Activated naive CD4-positive, alpha-beta T cell treated with anti-CD3 and anti-CD28 coated beads, Interleukin-2, amount 10 ng/mL, durations not matched to agents 7 days and 5 days (primary cell): Measurements from ENCODE around the gene MYO1E.
"Not testable (repeated sequence)": the region's sequence is repeated elsewhere in the genome, so short reads cannot be mapped to it uniquely, and the experiment has no call there.

ENCODE experiments used
- CTCF ChIA-PET: fragments of 350-600 bp; sonication (Branson Sonifier 250); formaldehyde crosslinking; loops from one replicate; lab custom pipeline; 2021; ENCODE audit warnings: antibody characterized with exemption; lab: Charles Lee
- DNase-seq: peaks from one replicate; pipeline ENCODE4 v3.0.0-alpha.2; 2020
- H3K27ac Mint-ChIP-seq: one replicate; pipeline ENCODE4 v1.8.0; 2021; ENCODE audit warnings: mild to moderate bottlenecking, moderate library complexity, mixed read lengths
- H3K27me3 Mint-ChIP-seq: one replicate; pipeline ENCODE4 v1.8.0; 2021; ENCODE audit warnings: mild to moderate bottlenecking, mixed read lengths
- H3K36me3 Mint-ChIP-seq: one replicate; pipeline ENCODE4 v1.8.0; 2021; ENCODE audit warnings: mixed read lengths
- H3K4me1 Mint-ChIP-seq: one replicate; pipeline ENCODE4 v1.8.0; 2021; ENCODE audit warnings: mixed read lengths
- H3K4me3 Mint-ChIP-seq: one replicate; pipeline ENCODE4 v1.8.0; 2021; ENCODE audit warnings: mild to moderate bottlenecking, moderate library complexity, mixed read lengths
- H3K9me3 Mint-ChIP-seq: one replicate; pipeline ENCODE4 v1.8.0; 2021; ENCODE audit warnings: mixed read lengths

The MYO1E gene

DNA sequence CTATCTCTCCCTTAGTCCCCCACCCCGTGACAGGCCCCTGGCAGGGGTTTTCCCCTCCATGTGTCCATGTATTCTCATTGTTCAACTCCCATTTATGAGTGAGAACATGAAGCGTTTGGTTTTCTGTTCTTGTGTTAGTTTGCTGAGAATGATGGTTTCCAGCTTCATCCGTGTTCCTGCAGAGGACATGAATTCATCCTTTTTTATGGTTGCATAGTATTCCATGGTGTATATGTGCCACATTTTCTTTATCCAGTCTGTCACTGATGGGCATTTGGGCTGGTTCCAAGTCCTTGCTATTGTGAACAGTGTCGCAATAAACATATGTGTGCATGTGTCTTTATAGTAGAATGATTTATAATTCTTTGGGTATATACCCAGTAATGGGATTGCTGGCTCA lies 247.0 kb downstream of the MYO1E start:
- CTCF ChIA-PET, DNase-seq, H3K27me3 Mint-ChIP-seq, H3K4me3 Mint-ChIP-seq, H3K27ac Mint-ChIP-seq: not testable (repeated sequence)
- peaks cover 17% of the 10 kb centered on the region for H3K4me1 Mint-ChIP-seq
- H3K36me3 Mint-ChIP-seq: peaks cover 88% of the 10 kb centered on the region
- peaks cover 19% of the 10 kb centered on the region for H3K9me3 Mint-ChIP-seq

DNA sequence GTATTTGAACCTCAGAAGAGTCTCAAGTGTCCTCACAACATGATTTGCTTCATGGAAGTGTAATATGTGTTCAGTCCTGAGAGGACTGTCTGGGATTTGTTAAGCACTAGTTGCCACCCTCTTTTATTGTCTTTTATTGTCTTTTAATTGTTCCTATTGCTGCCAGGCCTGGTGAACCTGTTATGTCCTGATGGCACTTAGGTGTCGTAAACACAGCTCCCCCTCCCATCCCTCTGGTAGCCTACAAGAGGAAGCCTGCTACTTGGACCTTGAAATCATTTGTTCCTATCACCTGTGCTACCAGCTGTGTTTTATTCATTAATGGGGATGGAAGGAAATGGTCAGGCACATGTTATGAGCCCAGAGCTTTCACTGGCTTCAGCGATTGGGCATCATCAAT lies 248.4 kb downstream of the MYO1E start:
- DNase-seq: no peak
- Mint-ChIP-seq H3K27ac (no peak overlapping the region), H3K36me3 (peaks cover 84% of the 10 kb centered on the region), H3K4me3 (no peak overlapping the region), H3K27me3 (no peaks in the 10 kb centered on the region), H3K9me3 (peaks cover 10% of the 10 kb centered on the region), H3K4me1 (peaks cover 18% of the 10 kb centered on the region)
- CTCF ChIA-PET: no interaction called here

DNA sequence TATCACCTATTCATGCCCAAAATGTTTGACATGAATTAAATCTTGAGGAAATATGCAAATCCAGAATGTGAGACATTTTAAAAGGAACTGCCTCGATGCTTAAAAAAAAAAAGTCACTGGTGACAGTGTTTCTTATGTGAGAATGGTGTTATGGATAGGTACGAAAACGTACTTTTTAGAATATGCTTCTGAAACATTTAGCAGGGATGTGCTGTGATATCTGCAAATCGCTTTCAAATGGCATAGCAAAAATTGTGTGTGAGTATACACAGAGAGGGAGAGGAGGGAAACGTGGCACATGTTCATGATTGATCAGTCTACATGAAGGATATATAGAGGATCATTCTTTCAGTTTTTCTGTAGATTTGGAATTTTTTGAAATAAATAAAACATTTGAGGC lies 251.7 kb downstream of the MYO1E start:
- H3K4me1 Mint-ChIP-seq: peaks cover 4% of the 10 kb centered on the region
- H3K27ac Mint-ChIP-seq: no peak overlapping the region
- H3K4me3 Mint-ChIP-seq: no peak overlapping the region
- no peak for DNase-seq
- CTCF ChIA-PET: no interaction called here
- no peaks in the 10 kb centered on the region for H3K27me3 Mint-ChIP-seq
- H3K9me3 Mint-ChIP-seq: no peaks in the 10 kb centered on the region
- peaks cover 81% of the 10 kb centered on the region for H3K36me3 Mint-ChIP-seq

DNA sequence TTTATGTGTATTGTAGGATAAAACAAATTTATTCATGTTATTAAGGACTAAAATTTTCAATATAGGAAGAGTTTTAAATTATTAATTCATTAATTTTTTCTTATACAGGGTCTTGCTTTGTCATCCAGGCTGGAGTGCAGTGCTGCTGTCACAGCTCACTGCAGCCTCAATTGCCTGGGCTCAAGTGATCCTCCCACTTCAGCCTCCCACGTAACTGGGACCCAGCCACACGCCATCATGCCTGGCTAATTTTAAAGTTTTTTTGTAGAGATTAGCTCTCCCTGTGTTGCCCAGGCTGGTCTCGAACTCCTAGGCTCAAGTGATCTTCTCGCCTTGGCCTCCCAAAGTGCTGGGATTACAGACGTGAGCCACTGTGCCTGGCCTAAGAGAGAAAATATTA lies 253.0 kb downstream of the MYO1E start:
- H3K9me3 Mint-ChIP-seq: no peaks in the 10 kb centered on the region
- CTCF ChIA-PET: no interaction called here
- peaks cover 79% of the 10 kb centered on the region for H3K36me3 Mint-ChIP-seq
- H3K4me3 Mint-ChIP-seq: no peak overlapping the region
- H3K27me3 Mint-ChIP-seq: no peaks in the 10 kb centered on the region
- no peak for DNase-seq
- no peak overlapping the region for H3K27ac Mint-ChIP-seq
- H3K4me1 Mint-ChIP-seq: peaks cover 4% of the 10 kb centered on the region

DNA sequence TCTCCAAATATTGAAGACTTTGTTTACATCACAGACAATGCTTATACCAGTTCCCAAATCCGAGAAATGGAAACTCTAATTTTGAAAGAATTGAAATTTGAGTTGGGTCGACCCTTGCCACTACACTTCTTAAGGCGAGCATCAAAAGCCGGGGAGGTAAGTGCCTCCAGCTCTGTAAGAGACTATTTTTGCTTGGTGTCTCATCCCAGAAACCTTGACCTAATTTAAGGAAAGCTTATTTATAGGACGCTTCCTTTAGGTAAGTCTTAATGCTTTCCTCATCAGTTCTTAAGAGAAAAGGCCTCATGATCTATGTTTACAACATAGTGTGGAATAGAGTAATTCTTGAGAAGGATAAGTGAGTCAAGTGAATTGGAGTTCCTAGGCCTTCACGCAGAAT lies 255.9 kb downstream of the MYO1E start:
- no peak for DNase-seq
- CTCF ChIA-PET: no interaction called here
- Mint-ChIP-seq H3K27ac (peak overlapping the region; percentile 28), H3K9me3 (no peaks in the 10 kb centered on the region), H3K4me3 (no peak overlapping the region), H3K4me1 (peaks cover 6% of the 10 kb centered on the region), H3K27me3 (no peaks in the 10 kb centered on the region), H3K36me3 (peaks cover 76% of the 10 kb centered on the region)

DNA sequence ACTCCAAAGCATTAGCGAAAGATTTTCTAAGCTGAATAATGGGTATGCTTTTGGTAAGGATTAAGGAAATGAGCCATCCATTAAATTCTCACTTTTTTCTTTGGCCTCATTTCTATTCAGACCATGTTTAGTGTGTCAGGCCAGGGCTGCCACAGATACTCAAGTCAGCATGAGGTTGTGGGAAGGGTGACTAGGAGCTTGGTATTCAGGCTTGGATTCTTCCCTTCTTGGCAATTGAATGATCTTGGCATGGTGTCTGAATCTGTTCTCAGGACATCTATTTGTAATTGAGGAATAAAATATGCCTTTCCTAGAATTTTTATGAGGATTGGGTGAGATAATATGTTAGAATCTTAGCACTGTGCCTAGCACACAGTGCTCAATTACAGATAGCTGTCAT lies 256.5 kb downstream of the MYO1E start:
- H3K27ac Mint-ChIP-seq: no peak overlapping the region
- no peak overlapping the region for H3K4me3 Mint-ChIP-seq
- CTCF ChIA-PET: no interaction called here
- no peaks in the 10 kb centered on the region for H3K9me3 Mint-ChIP-seq
- peaks cover 79% of the 10 kb centered on the region for H3K36me3 Mint-ChIP-seq
- no peak for DNase-seq
- H3K27me3 Mint-ChIP-seq: no peaks in the 10 kb centered on the region
- H3K4me1 Mint-ChIP-seq: peaks cover 6% of the 10 kb centered on the region

DNA sequence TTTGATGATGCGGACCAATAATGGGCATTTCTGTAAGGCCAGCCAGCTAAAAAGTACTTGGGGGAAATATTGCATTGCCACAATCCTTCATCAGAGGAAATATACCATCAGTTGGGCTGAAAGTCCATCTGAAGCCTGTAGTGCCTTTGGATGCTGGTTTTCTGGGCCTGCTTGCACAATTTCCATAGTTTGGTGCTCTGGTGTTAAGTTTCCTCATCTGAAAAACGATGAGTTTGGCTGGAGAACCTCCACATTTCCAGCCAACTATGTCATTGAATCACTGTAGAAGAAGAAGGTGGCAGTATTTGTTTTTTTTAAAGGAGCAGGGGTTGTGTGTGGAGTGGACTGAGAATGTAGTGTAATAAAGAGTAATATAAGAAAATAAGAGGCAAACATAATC lies 257.6 kb downstream of the MYO1E start:
- no peak for DNase-seq
- peaks cover 81% of the 10 kb centered on the region for H3K36me3 Mint-ChIP-seq
- H3K4me3 Mint-ChIP-seq: no peak overlapping the region
- no peaks in the 10 kb centered on the region for H3K27me3 Mint-ChIP-seq
- CTCF ChIA-PET: no interaction called here
- H3K9me3 Mint-ChIP-seq: no peaks in the 10 kb centered on the region
- peaks cover 11% of the 10 kb centered on the region for H3K4me1 Mint-ChIP-seq
- H3K27ac Mint-ChIP-seq: no peak overlapping the region

DNA sequence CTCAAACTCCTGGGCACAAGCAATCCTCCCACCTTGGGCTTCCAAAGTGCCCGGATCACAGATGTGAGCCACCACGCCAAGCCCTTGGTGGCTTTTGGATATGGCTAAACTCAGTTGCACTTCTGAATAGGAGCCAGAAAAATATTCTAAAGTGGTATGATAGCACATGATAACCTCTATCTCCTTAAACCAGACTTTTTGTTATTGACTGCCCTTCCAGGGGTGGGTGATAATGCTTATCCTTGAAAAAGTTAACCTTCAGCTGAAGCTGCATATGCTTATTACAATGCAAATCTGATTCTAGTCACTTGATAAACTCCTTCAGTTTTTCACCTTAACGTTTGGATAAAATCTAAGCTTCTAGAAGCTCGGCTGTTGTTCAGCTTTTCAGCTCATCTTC lies 261.4 kb downstream of the MYO1E start:
- Mint-ChIP-seq H3K4me1 (peaks cover 38% of the 10 kb centered on the region), H3K36me3 (peaks cover 78% of the 10 kb centered on the region), H3K9me3 (no peaks in the 10 kb centered on the region), H3K4me3 (no peak overlapping the region), H3K27me3 (no peaks in the 10 kb centered on the region), H3K27ac (no peak overlapping the region)
- CTCF ChIA-PET: interaction anchor here (1.0 to 2.0 kb wide), 2 partner anchors 27 to 150 kb away, joined by 3 to 4 read pairs; no protein-coding TSS in a partner anchor
- no peak for DNase-seq

DNA sequence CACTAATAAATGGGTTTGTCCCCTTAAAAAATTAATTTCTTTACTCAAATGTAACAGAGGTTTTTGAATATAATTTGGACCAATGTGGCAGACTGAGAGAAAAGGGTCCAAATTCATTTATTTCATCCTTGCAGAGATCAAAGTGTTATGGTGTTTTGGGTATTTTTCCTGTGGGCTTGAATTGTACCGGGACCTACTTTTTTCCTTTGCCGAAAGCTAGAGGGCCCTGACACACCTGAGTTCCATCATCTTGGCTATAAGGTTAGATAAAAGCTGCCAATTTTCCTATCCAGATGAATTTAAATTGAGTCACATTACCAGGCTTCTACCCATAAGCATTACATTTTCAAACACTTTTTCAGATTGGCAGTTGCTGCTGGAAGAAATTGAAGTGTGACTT lies 266.8 kb downstream of the MYO1E start:
- peak overlapping the region; percentile 97 for H3K4me3 Mint-ChIP-seq
- peaks cover 45% of the 10 kb centered on the region for H3K36me3 Mint-ChIP-seq
- H3K27me3 Mint-ChIP-seq: no peaks in the 10 kb centered on the region
- peaks cover 56% of the 10 kb centered on the region for H3K4me1 Mint-ChIP-seq
- no peaks in the 10 kb centered on the region for H3K9me3 Mint-ChIP-seq
- H3K27ac Mint-ChIP-seq: peak overlapping the region; percentile 100
- DNase-seq: no peak
- CTCF ChIA-PET: interaction anchor here (1.3 kb wide), 1 partner anchor 13 kb away, joined by 3 read pairs; no protein-coding TSS in a partner anchor

DNA sequence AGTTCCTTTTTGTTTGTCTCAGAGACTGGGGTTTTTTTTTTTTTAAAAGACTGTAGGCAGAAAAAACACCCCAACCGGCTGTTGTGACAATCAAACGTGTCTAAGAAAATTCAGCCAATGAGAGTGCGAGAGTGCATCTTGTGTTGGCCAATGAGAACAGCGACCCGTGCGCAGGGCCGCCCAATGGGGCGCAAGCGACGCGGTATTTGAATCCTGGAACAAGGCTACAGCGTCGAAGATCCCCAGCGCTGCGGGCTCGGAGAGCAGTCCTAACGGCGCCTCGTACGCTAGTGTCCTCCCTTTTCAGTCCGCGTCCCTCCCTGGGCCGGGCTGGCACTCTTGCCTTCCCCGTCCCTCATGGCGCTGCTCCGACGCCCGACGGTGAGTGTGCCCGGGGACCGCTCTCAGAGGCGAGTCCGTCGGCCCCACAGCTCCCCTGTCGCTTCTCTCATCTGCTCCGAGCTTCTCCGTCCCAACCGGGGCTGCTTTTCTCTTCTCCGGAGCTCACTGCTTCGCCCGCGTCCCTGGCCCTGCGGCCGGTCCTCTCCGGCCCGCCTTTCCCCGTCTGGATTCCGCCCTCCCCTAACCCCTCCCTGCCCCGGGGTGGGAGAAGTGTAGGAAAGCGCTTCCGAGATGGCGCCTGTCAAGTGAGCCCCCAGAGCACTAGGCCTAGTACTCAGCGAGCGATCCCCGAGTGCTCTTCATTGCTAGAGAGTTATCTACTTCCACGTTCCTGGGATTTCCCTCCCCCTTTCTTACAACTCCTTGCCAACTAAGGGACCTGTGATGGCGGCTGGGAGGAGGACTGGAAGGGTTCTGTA lies 267.5 kb downstream of the MYO1E start, which contains the start of gene CCNB2:
TSS of gene CCNB2 (plus strand) at position 235 of the 821 bp plus-strand sequence. CDS start at position 358, 123 bp downstream.
- H3K36me3 Mint-ChIP-seq: peaks cover 41% of the 10 kb centered on the region
- peak within 1 kb of the TSS; percentile 100 for H3K27ac Mint-ChIP-seq
- H3K4me3 Mint-ChIP-seq: peak within 1 kb of the TSS; percentile 97
- H3K4me1 Mint-ChIP-seq: peaks cover 51% of the 10 kb centered on the region
- no peaks in the 10 kb centered on the region for H3K9me3 Mint-ChIP-seq
- no peaks in the 10 kb centered on the region for H3K27me3 Mint-ChIP-seq
- peak; percentile 92 for DNase-seq
- CTCF ChIA-PET: no interaction called here

DNA sequence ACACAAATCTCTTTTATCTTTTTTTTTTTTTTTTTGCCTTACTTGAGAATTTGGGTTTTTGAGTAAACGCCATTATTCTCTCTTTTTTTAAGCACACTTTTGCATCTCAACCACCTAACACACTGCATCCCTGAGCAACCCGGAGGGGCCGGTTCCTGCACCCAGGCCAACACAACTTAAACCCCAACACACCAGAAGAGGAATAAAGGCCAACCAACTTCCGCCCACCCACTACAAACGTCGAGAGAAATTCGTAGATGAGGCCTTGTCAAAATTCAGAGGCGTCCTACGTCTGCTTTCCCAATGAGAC lies 268.1 kb downstream of the MYO1E start:
- Mint-ChIP-seq H3K4me1 (peaks cover 55% of the 10 kb centered on the region), H3K27ac (peak overlapping the region; percentile 100), H3K4me3 (peak overlapping the region; percentile 97), H3K27me3 (no peaks in the 10 kb centered on the region), H3K9me3 (no peaks in the 10 kb centered on the region), H3K36me3 (peaks cover 42% of the 10 kb centered on the region)
- CTCF ChIA-PET: no interaction called here
- no peak for DNase-seq

DNA sequence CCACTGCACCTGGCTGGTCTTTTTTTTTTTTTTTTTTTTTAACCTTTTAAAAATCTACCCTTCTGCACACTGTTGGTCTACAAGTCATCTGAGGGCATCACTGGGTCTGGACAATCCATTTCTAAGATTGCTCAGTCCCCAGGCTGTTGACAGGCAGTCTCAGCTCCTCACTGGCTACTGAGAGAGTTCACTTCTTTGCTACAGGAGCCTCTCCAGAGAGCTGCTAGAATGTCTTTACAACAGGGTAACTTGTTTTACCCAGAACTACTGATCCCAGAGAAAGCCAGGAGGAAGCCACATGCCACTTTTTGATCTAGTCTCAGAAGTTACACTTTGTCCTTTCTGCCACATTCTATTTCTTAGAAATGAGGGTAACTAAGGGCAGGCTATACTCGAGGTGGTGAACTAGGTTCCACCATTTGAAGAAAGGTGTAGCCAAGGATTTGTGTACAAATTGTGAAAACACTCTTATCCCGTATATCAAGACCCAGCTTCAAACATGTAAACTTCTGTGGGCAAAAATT lies 273.4 kb downstream of the MYO1E start:
- no peaks in the 10 kb centered on the region for H3K27me3 Mint-ChIP-seq
- CTCF ChIA-PET: no interaction called here
- no peak for DNase-seq
- H3K9me3 Mint-ChIP-seq: no peaks in the 10 kb centered on the region
- peaks cover 38% of the 10 kb centered on the region for H3K36me3 Mint-ChIP-seq
- H3K27ac Mint-ChIP-seq: peak overlapping the region; percentile 88
- peaks cover 33% of the 10 kb centered on the region for H3K4me1 Mint-ChIP-seq
- peak overlapping the region; percentile 61 for H3K4me3 Mint-ChIP-seq

DNA sequence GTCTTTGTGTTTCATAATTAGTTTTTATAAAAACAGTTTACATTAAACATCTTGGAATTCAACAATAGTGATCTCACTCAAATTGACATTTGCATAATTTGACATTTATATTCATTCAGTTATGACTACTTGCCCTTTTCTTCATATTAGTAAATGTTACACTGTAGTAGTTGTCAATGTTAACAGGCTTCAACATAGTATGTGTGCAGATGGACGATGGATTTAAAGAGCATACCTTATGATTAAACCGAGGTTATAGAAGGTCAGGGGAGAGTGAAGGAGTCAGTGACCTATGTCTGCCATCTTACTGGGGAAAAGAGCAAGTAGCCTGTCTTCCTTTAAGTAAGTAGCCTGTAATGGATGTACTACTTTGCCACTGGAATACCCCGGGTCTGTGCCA lies 276.2 kb downstream of the MYO1E start:
- Mint-ChIP-seq H3K27me3 (no peaks in the 10 kb centered on the region), H3K9me3 (no peaks in the 10 kb centered on the region), H3K4me3 (no peak overlapping the region), H3K36me3 (peaks cover 46% of the 10 kb centered on the region), H3K4me1 (peaks cover 26% of the 10 kb centered on the region), H3K27ac (no peak overlapping the region)
- no peak for DNase-seq
- CTCF ChIA-PET: no interaction called here

DNA sequence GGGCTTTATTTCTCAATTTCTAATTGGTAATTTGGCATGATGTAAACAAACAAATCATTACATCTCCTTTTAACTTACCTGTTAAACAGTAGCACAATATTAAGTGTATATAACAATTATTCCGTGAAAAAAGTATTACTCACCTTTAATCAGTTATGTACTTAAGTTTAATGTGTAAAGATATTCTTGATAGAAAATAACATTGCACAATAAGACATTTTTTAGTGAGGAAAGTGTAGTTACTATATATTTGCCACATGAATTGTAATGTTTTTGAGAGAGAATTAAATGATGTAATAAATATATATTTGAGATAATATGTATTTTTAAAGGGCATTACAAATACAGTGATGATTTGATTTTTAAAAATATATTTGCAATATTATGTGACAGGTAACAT lies 278.6 kb downstream of the MYO1E start:
- H3K4me3 Mint-ChIP-seq: no peak overlapping the region
- no peak overlapping the region for H3K27ac Mint-ChIP-seq
- DNase-seq: no peak
- no peaks in the 10 kb centered on the region for H3K9me3 Mint-ChIP-seq
- H3K27me3 Mint-ChIP-seq: no peaks in the 10 kb centered on the region
- H3K4me1 Mint-ChIP-seq: peaks cover 12% of the 10 kb centered on the region
- CTCF ChIA-PET: no interaction called here
- H3K36me3 Mint-ChIP-seq: peaks cover 48% of the 10 kb centered on the region

DNA sequence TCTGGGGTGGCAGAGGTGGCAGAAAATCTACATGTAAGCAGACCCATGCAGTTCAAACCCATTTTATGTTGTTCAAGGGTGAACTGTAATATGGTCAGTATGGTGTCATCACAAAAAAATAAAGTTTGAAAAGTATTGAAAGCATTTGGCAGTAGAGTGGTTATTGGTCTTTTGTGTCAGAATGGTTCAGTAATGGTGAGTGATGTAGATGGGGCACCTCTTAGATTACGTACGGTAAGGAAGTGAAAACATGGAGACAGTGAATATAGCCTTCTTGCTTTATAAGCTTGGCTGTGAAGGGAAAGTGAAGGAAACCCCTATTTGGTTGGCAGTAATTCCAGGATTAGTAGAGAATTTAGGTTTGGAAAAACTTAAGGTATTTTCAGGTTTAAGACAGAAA lies 284.9 kb downstream of the MYO1E start:
- Mint-ChIP-seq H3K36me3 (peaks cover 44% of the 10 kb centered on the region), H3K9me3 (no peaks in the 10 kb centered on the region), H3K27ac (no peak overlapping the region), H3K4me3 (no peak overlapping the region), H3K4me1 (no peaks in the 10 kb centered on the region), H3K27me3 (no peaks in the 10 kb centered on the region)
- CTCF ChIA-PET: no interaction called here
- DNase-seq: no peak
